HG02840 (cell line): Measurements from ENCODE around the gene PPP2R3A.
"Not testable (repeated sequence)": the region's sequence is repeated elsewhere in the genome, so short reads cannot be mapped to it uniquely, and the experiment has no call there.

Experiments used
- ATAC-seq: cut with Tn5 transposase; IDR thresholded peaks from one replicate; pipeline ENCODE4 v1.9.1; 2021; ENCODE audit warnings: mild to moderate bottlenecking, moderate library complexity, moderate number of reproducible peaks; ENCODE audit not compliant: unreplicated experiment, low FRiP score

Gene PPP2R3A

DNA sequence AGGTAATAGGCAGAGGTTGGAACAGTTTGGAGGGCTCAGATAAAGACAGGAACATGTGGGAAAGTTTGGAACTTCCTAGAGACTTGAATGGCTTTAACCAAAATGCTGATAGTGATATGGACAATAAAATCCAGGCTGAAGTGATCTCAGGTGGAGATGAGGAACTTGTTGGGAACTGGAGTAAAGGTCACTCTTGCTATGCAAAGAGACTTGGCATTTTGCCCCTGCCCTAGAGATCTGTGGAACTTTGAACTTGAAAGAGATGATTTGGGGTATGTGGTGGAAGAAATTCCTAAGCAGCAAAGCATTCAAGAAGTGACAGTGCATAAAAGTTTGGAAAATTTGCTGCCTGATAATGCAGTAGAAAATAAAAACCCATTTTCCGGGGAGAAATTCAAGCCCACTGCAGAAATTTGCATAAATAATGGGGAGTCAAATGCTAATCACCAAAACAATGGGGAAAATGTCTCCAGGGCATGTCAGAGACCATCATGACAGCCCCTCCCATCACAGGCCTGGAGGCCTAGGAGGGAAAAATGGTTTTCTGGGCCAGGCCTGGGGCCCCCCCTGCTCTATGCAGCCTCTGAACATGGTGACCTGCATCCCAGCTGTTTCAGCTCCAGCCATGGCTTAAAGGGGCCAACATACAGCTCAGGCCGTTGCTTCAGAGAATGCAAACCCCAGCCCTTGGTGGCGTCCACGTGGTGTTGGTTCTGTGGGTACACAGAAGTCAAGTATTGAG is 118.3 kb downstream of the PPP2R3A start:
- not testable (repeated sequence) for ATAC-seq

DNA sequence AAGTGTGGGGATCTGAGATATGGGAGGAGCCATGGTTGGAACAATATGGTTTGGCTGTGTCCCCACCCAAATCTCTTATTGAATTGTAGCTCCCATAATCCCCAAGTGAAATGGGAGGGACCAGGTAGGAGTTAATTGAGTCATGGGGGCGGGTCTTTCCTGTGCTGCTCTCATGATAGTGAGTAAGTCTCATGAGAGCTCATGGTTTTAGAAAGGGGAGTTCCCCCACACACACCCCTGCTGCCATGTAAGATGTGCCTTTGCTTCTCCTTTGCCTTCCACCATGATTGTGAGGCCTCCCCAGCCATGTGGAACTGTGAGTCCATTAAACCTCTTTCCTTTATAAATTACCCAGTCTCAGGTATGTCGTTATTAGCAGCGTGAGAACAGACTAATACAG is 119.5 kb downstream of the PPP2R3A start:
- ATAC-seq, result not testable (repeated sequence)

DNA sequence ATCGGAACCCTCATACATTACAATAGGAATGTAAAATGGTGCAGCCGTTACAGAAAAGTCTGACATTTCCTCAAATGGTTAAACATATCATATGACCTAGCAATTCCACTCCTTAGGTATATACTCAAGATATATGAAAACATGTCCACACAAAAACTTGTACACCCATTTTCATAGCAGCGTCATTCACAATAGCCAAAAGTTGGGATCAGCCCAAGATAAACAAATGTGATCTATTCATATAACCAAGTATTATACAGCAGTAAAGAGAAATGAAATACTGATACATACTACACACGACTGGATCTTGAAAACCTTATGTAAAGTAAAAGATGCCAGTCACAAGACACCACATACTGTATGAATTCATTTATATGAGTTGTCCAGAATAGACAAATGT is 128.2 kb downstream of the PPP2R3A start:
- ATAC-seq, result no peak

DNA sequence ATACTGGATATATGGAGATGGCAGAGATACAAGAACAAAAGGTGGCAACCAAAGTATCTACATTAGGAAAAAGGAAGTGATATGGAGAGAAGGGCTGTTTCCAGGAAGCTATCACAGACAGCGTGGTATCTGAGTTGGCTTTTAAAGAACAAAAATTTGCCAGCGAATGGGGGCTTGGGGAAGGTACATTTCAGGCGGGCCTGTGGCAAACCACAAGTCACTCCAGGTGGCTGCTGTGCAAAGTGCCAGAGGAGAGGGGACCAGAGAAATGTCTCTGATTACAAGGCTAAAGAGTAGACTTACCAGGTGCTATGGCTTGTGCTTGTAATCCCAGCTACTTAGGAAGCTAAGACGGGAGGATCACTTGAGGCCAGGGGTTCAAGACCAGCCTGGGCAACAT is 139.5 kb downstream of the PPP2R3A start:
- no peak for ATAC-seq

DNA sequence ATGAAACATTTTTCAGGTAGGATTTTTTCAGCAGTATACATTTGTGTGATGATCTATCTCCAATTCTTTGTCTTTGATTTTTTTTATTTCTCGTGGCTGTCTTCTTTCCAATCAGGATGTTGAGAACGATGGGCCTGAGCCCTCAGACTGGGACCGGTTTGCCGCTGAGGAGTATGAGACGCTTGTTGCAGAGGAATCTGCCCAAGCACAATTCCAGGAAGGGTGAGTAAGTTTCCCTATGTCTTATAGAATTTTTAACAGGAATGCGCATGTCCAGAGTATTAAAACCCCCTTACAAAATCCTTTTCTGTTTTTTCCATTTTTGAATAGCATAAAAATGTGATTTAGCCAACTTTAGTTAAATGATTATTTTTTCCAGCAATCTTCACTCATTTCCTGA is 140.6 kb downstream of the PPP2R3A start:
- no peak for ATAC-seq

DNA sequence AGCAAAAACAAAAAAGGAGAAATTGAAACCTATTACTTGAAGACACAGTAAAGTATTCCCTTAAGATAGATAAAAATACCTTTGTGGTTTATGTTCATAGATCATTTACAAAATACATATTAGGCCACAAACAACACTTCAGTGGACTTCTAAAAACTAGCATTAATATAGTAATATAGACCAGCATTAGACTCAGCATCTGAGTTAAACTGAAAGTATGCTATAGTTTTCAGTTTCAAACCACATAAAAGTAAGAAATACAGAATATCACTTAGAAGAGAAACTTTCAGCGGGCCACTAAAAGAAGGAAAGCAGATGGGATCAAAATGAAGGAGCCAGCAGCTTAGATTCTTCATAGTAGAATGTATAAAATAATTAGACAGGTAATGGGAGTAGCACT is 144.0 kb downstream of the PPP2R3A start:
- ATAC-seq, result peak; percentile 95

GRCh38 chr3:136110481-136110880 is 145.0 kb downstream of the PPP2R3A start:
- no peak for ATAC-seq

GRCh38 chr3:136114421-136114820 is 148.9 kb downstream of the PPP2R3A start:
- no peak for ATAC-seq

GRCh38 chr3:136119332-136119731 is 153.8 kb downstream of the PPP2R3A start:
- not testable (repeated sequence) for ATAC-seq

DNA sequence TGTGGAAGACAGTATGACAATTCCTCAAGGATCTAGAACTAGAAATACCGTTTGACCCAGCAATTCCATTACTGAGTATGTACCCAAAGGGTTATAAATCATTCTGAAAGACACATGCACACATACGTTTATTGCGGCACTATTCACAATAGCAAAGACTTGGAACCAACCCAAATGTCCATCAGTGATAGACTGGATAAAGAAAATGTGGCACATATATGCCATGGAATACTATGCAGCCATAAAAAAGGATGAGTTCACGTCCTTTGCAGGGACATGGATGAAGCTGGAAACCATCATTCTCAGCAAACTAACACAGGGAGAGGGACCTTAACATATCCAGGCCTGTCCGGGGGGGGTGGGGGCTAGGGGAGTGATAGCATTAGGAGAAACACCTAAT is 154.3 kb downstream of the PPP2R3A start:
- ATAC-seq, result not testable (repeated sequence)

- peak; percentile 73 for ATAC-seq
Observed at GRCh38 chr3:136120373-136121348, 155.1 kb downstream of the PPP2R3A start.

- no peak for ATAC-seq
Observed at GRCh38 chr3:136122006-136122405, 156.5 kb downstream of the PPP2R3A start.

DNA sequence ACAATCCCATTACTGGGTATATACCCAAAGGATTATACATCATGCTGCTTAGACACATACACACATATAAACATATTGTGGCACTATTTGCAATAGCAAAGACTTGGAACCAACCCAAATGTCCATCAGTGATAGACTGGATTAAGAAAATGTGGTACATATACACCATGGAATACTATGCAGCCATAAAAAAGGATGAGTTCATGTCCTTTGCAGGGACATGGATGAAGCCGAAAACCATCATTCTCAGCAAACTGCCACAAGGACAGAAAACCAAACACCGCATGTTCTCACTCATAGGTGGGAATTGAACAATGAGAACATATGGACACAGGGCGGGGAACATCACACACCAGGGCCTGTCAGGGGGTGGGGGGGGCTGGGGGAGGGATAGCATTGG is 166.1 kb downstream of the PPP2R3A start:
- not testable (repeated sequence) for ATAC-seq

- ATAC-seq, result no peak
Observed at GRCh38 chr3:136134091-136134490, 168.6 kb downstream of the PPP2R3A start.

GRCh38 chr3:136135039-136135802 is 169.7 kb downstream of the PPP2R3A start:
- no peak for ATAC-seq

GRCh38 chr3:136136454-136136853 is 170.9 kb downstream of the PPP2R3A start:
- ATAC-seq, result no peak

- ATAC-seq, result no peak
Observed at GRCh38 chr3:136141291-136141785, 175.8 kb downstream of the PPP2R3A start.

GRCh38 chr3:136141891-136142290 is 176.4 kb downstream of the PPP2R3A start:
- ATAC-seq, result no peak

DNA sequence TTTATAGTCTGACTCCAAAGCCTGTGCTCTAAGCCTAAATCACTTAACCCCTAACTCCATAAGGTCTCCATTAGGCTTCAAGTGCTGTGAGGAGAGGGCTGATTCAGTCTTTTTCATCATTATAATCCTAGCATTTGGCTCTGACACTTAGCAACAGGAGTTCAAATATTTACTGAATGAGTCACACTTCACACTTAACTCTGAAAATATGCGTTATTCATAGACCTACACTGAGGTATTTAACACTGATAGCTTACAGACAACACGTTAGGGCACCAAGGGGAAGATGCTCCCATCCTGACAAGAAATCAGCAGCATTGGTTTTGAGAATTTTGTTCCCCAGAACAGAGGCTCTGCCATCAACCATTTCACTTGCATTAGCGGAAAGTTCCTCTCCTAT is 177.1 kb downstream of the PPP2R3A start:
- no peak for ATAC-seq

DNA sequence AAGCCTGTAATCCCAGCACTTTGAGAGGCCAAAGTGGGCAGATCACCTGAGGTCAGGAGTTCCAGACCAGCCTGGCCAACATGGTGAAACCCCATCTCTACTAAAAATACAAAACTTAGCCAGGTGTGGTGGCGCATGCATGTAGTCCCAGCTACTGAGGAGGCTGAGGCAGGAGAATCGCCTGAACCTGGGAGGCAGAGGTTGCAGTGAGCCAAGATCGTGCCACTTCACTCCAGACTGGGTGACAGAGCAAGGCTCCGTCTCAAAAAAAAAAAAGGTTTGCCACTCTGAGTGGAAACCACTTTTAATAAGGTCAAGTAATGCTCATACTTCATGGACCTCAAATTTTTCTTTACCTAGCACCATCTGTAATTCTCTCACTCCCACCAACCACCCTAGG is 178.9 kb downstream of the PPP2R3A start:
- ATAC-seq, result not testable (repeated sequence)
